SK-N-MC (cell line): ENCODE data around the gene SLC1A7.

Experiments used
- EZH2 ChIP-seq: fragments of 200-600 bp; sonication (generic); IDR thresholded peaks from one replicate; pipeline ENCODE4 v1.6.1; 2017; ENCODE audit warnings: antibody characterized with exemption
- POLR2AphosphoS5 ChIP-seq: IDR thresholded peaks from 2 replicates; pipeline ENCODE4 v1.6.1; 2012; ENCODE audit warnings: mild to moderate bottlenecking, low read depth, low read length, borderline replicate concordance

GRCh38 chr1:53172426-53173128 lies 30.1 kb upstream of the SLC1A7 start:
- no peak for TF ChIP-seq EZH2
- TF ChIP-seq POLR2AphosphoS5: no peak
